ENCODE data around the gene SLAMF7.

The SLAMF7 gene

GRCh38 chr1:160747717-160748116 is 8.7 kb downstream of the SLAMF7 start:
- no peak for DNase-seq

- no peak for DNase-seq
These were observed 9.3 kb downstream of the SLAMF7 start for GRCh38 chr1:160748181-160748877.

GRCh38 chr1:160748878-160749269 is 9.8 kb downstream of the SLAMF7 start:
- no peak for DNase-seq

- DNase-seq: no peak
These were observed 11.6 kb downstream of the SLAMF7 start for GRCh38 chr1:160750608-160751007.

GRCh38 chr1:160752406-160752805 is 13.4 kb downstream of the SLAMF7 start:
- no peak for DNase-seq

GRCh38 chr1:160752924-160753323 is 13.9 kb downstream of the SLAMF7 start:
- no peak for DNase-seq

GRCh38 chr1:160753594-160753993 is 14.5 kb downstream of the SLAMF7 start:
- DNase-seq: no peak

GRCh38 chr1:160755461-160755860 is 16.4 kb downstream of the SLAMF7 start:
- DNase-seq: no peak

- DNase-seq: peak in 2 of 5 experiments; percentile 71 to 90
These were observed 17.1 kb downstream of the SLAMF7 start for GRCh38 chr1:160755911-160756848.

GRCh38 chr1:160756849-160757201 is 17.8 kb downstream of the SLAMF7 start:
- DNase-seq: no peak

GRCh38 chr1:160758521-160758920 is 19.5 kb downstream of the SLAMF7 start:
- no peak for DNase-seq

GRCh38 chr1:160759740-160760139 is 20.7 kb downstream of the SLAMF7 start:
- no peak for DNase-seq

- DNase-seq: no peak
These were observed 22.0 kb downstream of the SLAMF7 start for GRCh38 chr1:160761046-160761445.

GRCh38 chr1:160761886-160762285 is 22.8 kb downstream of the SLAMF7 start:
- DNase-seq: no peak

GRCh38 chr1:160763993-160764392 is 24.9 kb downstream of the SLAMF7 start:
- no peak for DNase-seq

GRCh38 chr1:160767395-160768294 is 28.6 kb downstream of the SLAMF7 start:
- peak in 1 of 5 experiments; percentile 74 for DNase-seq

- DNase-seq: peak; percentile 43 to 92 (median 73)
These were observed 29.2 kb downstream of the SLAMF7 start for GRCh38 chr1:160768295-160768657.

- no peak for DNase-seq
These were observed 33.3 kb downstream of the SLAMF7 start for GRCh38 chr1:160772331-160772730.

- no peak for DNase-seq
These were observed 34.0 kb downstream of the SLAMF7 start for GRCh38 chr1:160773093-160773492.

GRCh38 chr1:160774886-160775719 is 36.1 kb downstream of the SLAMF7 start:
- DNase-seq: no peak

- DNase-seq: no peak
These were observed 37.1 kb downstream of the SLAMF7 start for GRCh38 chr1:160776178-160776577.
